Naive thymus-derived CD4-positive, alpha-beta T cell (primary cell): Measurements from ENCODE around the gene PHF2. TPM values are rescaled to one million over a fixed set of nuclear protein-coding genes. Genes with fewer than 3 reads are reported as not detected.
A peak's percentile ranks its signal among the peaks of the same experiment; 100 is the strongest.

Experiments used
- ATAC-seq: fragments of 150-1000 bp; cut with Tn5 transposase; 2 replicates; pipeline ENCODE4 v1.10.0; 2021; ENCODE audit warnings: mild to moderate bottlenecking, moderate library complexity
- CTCF ChIA-PET: fragments of 350-600 bp; sonication (Branson Sonifier 250); formaldehyde crosslinking; loops from one replicate; lab custom pipeline; 2021; ENCODE audit warnings: antibody characterized with exemption; lab: Charles Lee
- POLR2A ChIA-PET: fragments of 350-600 bp; sonication (Branson Sonifier 250); formaldehyde crosslinking; loops from one replicate; lab custom pipeline; 2021; ENCODE audit warnings: antibody characterized with exemption, inconsistent platforms; lab: Charles Lee
- DNase-seq, 9 donors: peaks; one replicate each; pipeline versions ENCODE4 v3.0.0 to v3.0.0-alpha.2; 2020 to 2022; ENCODE audit warnings: mixed read lengths in 1 of 9
- H3K27ac ChIP-seq: one replicate; pipeline ENCODE4 v1.7.0; 2013; ENCODE audit warnings: mild to moderate bottlenecking, low read depth, low read length, moderate library complexity
- H3K27me3 ChIP-seq, 2 donors: one replicate each; pipeline ENCODE4 v1.7.0; 2013; ENCODE audit warnings: low read length in 2 of 2, mild to moderate bottlenecking in 2 of 2, moderate library complexity in 2 of 2; ENCODE audit not compliant: control insufficient read depth in 2 of 2, insufficient read depth in 2 of 2
- H3K36me3 ChIP-seq, 3 experiments: 1 replicate in 2 of 3; 2 replicates in 1 of 3; pipeline ENCODE4 v1.7.0; 2013; ENCODE audit warnings: low read length in 3 of 3, mild to moderate bottlenecking in 3 of 3, moderate library complexity in 1 of 3; ENCODE audit not compliant: insufficient read depth in 3 of 3, control insufficient read depth in 2 of 3
- H3K4me1 ChIP-seq, 2 donors: one replicate each; pipeline ENCODE4 v1.7.0; 2013; ENCODE audit warnings: low read length in 2 of 2, mild to moderate bottlenecking in 2 of 2, moderate library complexity in 1 of 2; ENCODE audit not compliant: control insufficient read depth in 2 of 2, insufficient read depth in 2 of 2
- H3K4me3 ChIP-seq: 2 replicates; pipeline ENCODE4 v1.7.0; 2013; ENCODE audit warnings: mild to moderate bottlenecking, low read length
- H3K9me3 ChIP-seq, 3 experiments: 1 replicate in 2 of 3; 2 replicates in 1 of 3; pipeline ENCODE4 v1.7.0; 2013; ENCODE audit warnings: low read length in 3 of 3; ENCODE audit not compliant: control insufficient read depth in 2 of 3
- H3K27ac Mint-ChIP-seq, 9 donors: one replicate each; pipeline ENCODE4 v1.8.0; 2020 to 2022; ENCODE audit warnings: mixed read lengths in 9 of 9, mild to moderate bottlenecking in 8 of 9, moderate library complexity in 5 of 9, inconsistent platforms in 2 of 9
- H3K27me3 Mint-ChIP-seq, 5 donors: one replicate each; pipeline ENCODE4 v1.8.0; 2021 to 2022; ENCODE audit warnings: mixed read lengths in 5 of 5, mild to moderate bottlenecking in 1 of 5
- H3K36me3 Mint-ChIP-seq, 5 donors: one replicate each; pipeline ENCODE4 v1.8.0; 2020 to 2022; ENCODE audit warnings: mixed read lengths in 5 of 5, mild to moderate bottlenecking in 3 of 5, inconsistent platforms in 1 of 5
- H3K4me1 Mint-ChIP-seq, 7 donors: one replicate each; pipeline ENCODE4 v1.8.0; 2020 to 2022; ENCODE audit warnings: mixed read lengths in 7 of 7, mild to moderate bottlenecking in 3 of 7, inconsistent platforms in 1 of 7
- H3K4me3 Mint-ChIP-seq, 10 donors: one replicate each; pipeline ENCODE4 v1.8.0; 2020 to 2022; ENCODE audit warnings: mild to moderate bottlenecking in 10 of 10, mixed read lengths in 10 of 10, moderate library complexity in 6 of 10, inconsistent platforms in 2 of 10
- H3K9me3 Mint-ChIP-seq, 11 donors: one replicate each; pipeline ENCODE4 v1.8.0; 2020 to 2022; ENCODE audit warnings: mixed read lengths in 11 of 11, mild to moderate bottlenecking in 4 of 11, inconsistent platforms in 1 of 11, moderate library complexity in 1 of 11
- intact Hi-C, 2 donors: fragments of 100-400 bp; cut with micrococcal nuclease; formaldehyde crosslinking; loops; one replicate each; pipeline ENCODE4 v1.15.1; 2023
- polyA plus RNA-seq, 2 donors: library from polyadenylated mRNA; unstranded; fragments of 300-500 nt; fragmentation: Illumina TruSeq; gene quantifications; one replicate each; pipeline ENCODE4 v1.2.3, GENCODE V29; 2021
- total RNA-seq, 6 experiments: library from RNA in 5 of 6; stranded (reverse) in 5 of 6; gene quantifications; 1 replicate in 5 of 6; 2 replicates in 1 of 6; pipeline ENCODE4 v1.2.3 and lab custom pipeline; 2021 to 2026

Gene PHF2
- total and polyA plus RNA-seq, 7 experiments from 2014 or later, result 1.0 to 39.3 (median 28.6) TPM

DNA sequence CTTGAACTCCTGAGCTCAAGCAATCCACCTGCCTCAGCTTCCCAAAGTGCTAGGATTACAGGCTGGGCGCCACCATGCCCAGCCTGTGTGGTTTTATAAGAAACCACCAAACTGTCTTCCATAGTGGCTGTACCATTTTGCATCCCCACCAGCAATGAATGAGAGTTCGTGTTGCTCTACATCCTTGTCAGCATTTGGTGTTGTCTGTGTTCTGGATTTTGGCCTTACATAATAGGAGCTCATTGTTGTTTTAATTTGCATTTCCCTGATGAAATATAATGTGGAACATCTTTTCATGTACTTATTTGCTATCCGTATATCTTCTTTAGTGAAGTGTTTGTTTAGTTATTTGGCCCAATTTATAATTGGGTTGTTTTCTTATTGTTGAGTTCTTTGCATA lies 29.8 kb downstream of the PHF2 start:
- no peaks in the 10 kb centered on the region for H3K4me1 ChIP-seq
- Mint-ChIP-seq H3K27ac (no peak overlapping the region), H3K4me3 (no peak overlapping the region), H3K36me3 (peaks cover 23 to 51% (median 49%) of the 10 kb centered on the region in 5 donors), H3K27me3 (no peaks in the 10 kb centered on the region), H3K4me1 (peaks cover 5 to 49% (median 31%) of the 10 kb centered on the region in 7 donors), H3K9me3 (peaks cover 10 to 61% (median 25%) of the 10 kb centered on the region in 11 donors)
- H3K27ac ChIP-seq, result no peak overlapping the region
- H3K9me3 ChIP-seq, result peaks cover 0 to 20% (median 4%) of the 10 kb centered on the region in 3 experiments
- ChIA-PET CTCF (no interaction called here), POLR2A (no interaction called here)
- DNase-seq (no peak), ATAC-seq (no peak)
- intact Hi-C loops, result no loop called here
- H3K36me3 ChIP-seq, result no peaks in the 10 kb centered on the region
- no peaks in the 10 kb centered on the region for H3K27me3 ChIP-seq
- H3K4me3 ChIP-seq, result no peak overlapping the region

GRCh38 chr9:93610206-93610605 lies 33.8 kb downstream of the PHF2 start:
- Mint-ChIP-seq H3K36me3 (peaks cover 19 to 52% (median 43%) of the 10 kb centered on the region in 5 donors), H3K9me3 (peaks cover 10 to 55% (median 25%) of the 10 kb centered on the region in 11 donors), H3K4me3 (peak overlapping the region in 1 of 10 donors; percentile 45), H3K27me3 (no peaks in the 10 kb centered on the region), H3K4me1 (peaks cover 13 to 46% (median 31%) of the 10 kb centered on the region in 7 donors), H3K27ac (no peak overlapping the region)
- ATAC-seq (no peak), DNase-seq (no peak)
- POLR2A ChIA-PET, result no interaction called here
- intact Hi-C loops, result no loop called here
- CTCF ChIA-PET, result no interaction called here
- Histone ChIP-seq H3K4me1 (peaks cover 0 to 4% of the 10 kb centered on the region in 2 donors), H3K9me3 (peaks cover 0 to 20% (median 4%) of the 10 kb centered on the region in 3 experiments), H3K4me3 (no peak overlapping the region), H3K27me3 (no peaks in the 10 kb centered on the region), H3K36me3 (no peaks in the 10 kb centered on the region), H3K27ac (no peak overlapping the region)

DNA sequence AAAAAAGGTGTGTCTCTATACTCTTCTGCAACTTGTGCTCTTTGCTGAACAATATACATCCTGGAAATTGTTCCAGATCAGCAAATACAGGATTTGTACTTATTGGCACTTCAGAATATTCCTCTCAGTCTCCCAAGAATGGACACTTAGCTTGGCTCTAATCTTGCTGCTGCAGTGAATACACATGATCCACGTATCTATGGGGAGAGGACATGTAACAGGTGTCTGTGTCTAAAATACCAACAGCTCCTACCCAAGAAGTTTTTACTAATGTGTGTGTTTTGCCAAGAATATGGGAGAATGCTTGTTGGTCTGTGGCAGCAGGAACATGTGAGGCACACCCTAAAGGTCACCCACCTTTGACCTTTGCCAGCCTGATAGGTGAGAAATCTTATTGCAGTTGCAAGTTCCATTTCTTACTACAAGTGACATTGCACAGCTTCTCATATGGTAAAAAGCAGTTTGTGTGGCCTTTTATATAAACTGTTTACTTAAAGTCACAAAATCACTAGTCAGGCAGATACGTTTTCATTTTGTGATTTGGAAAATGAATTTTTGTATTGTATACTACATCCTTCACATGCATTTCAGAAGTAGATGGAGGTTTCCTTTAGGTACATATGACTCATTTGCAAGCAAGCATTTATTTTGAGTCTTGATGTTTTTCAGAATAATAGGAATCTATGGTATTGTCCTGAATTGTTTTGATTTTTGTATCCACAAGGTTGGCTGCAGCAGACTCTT lies 35.8 kb downstream of the PHF2 start:
- intact Hi-C loops, result no loop called here
- no peak for DNase-seq
- peaks cover 0 to 20% (median 4%) of the 10 kb centered on the region in 3 experiments for H3K9me3 ChIP-seq
- Mint-ChIP-seq H3K27ac (no peak overlapping the region), H3K4me1 (peaks cover 11 to 40% (median 18%) of the 10 kb centered on the region in 7 donors), H3K4me3 (no peak overlapping the region), H3K27me3 (no peaks in the 10 kb centered on the region), H3K36me3 (peaks cover 11 to 37% (median 27%) of the 10 kb centered on the region in 5 donors), H3K9me3 (peaks cover 5 to 38% (median 18%) of the 10 kb centered on the region in 11 donors)
- H3K4me3 ChIP-seq, result no peak overlapping the region
- no peaks in the 10 kb centered on the region for H3K36me3 ChIP-seq
- ChIA-PET POLR2A (no interaction called here), CTCF (no interaction called here)
- H3K4me1 ChIP-seq, result peaks cover 0 to 4% of the 10 kb centered on the region in 2 donors
- no peak overlapping the region for H3K27ac ChIP-seq
- ATAC-seq, result no peak
- H3K27me3 ChIP-seq, result no peaks in the 10 kb centered on the region

DNA sequence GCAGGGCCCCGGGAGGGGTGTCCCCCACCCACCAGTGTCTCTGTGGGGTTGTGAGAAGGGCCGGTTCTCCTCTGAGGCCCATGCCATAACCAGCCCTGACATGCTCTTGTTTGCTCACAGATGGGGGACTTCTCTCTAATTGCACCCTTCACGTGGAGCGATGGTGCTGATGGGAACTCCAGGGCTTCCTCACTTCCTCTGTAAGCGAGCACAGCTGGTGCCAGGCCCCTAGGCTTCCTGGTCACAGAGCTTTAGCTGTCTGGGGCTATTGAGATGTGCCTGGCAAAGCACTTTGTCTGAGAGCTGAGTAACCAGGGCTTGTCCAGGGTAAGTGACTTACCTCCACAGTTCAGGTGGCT lies 36.4 kb downstream of the PHF2 start:
- H3K4me3 Mint-ChIP-seq, result no peak overlapping the region
- peaks cover 0 to 4% of the 10 kb centered on the region in 2 donors for H3K4me1 ChIP-seq
- intact Hi-C loops, result no loop called here
- peaks cover 5 to 34% (median 16%) of the 10 kb centered on the region in 11 donors for H3K9me3 Mint-ChIP-seq
- H3K4me3 ChIP-seq, result no peak overlapping the region
- H3K27me3 Mint-ChIP-seq, result no peaks in the 10 kb centered on the region
- ATAC-seq (no peak), DNase-seq (no peak)
- H3K27ac Mint-ChIP-seq, result no peak overlapping the region
- peaks cover 0 to 20% (median 4%) of the 10 kb centered on the region in 3 experiments for H3K9me3 ChIP-seq
- no peaks in the 10 kb centered on the region for H3K27me3 ChIP-seq
- CTCF ChIA-PET, result no interaction called here
- no peaks in the 10 kb centered on the region for H3K36me3 ChIP-seq
- peaks cover 8 to 34% (median 25%) of the 10 kb centered on the region in 5 donors for H3K36me3 Mint-ChIP-seq
- no peak overlapping the region for H3K27ac ChIP-seq
- peaks cover 10 to 43% (median 18%) of the 10 kb centered on the region in 7 donors for H3K4me1 Mint-ChIP-seq
- POLR2A ChIA-PET, result no interaction called here

DNA sequence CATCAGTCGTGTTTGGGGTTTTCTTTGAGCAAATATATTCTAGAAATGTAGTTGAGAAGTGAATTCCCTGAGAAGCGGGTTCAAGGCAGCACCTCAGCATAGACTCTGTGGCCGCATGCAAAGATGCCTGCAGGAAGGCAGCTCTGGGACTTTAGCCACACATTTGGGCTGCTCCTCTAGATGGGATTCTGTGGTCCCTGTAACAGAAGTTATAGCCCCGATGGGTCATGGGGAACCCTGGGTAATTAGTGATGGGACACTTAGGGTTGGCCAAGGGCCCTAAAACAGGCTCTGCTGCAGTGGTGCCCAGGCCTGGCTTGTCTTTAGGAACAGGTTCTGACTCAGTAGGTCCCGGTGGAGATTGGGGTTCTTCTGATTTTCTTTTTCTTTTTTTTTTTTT lies 36.8 kb downstream of the PHF2 start:
- ATAC-seq (no peak), DNase-seq (no peak)
- Histone ChIP-seq H3K9me3 (peaks cover 0 to 20% (median 4%) of the 10 kb centered on the region in 3 experiments), H3K36me3 (no peaks in the 10 kb centered on the region), H3K27ac (no peak overlapping the region), H3K27me3 (no peaks in the 10 kb centered on the region), H3K4me1 (peaks cover 0 to 4% of the 10 kb centered on the region in 2 donors), H3K4me3 (no peak overlapping the region)
- intact Hi-C loops, result no loop called here
- H3K27me3 Mint-ChIP-seq, result no peaks in the 10 kb centered on the region
- H3K36me3 Mint-ChIP-seq, result peaks cover 7 to 33% (median 24%) of the 10 kb centered on the region in 5 donors
- POLR2A ChIA-PET, result no interaction called here
- peaks cover 4 to 30% (median 14%) of the 10 kb centered on the region in 11 donors for H3K9me3 Mint-ChIP-seq
- peaks cover 10 to 45% (median 20%) of the 10 kb centered on the region in 7 donors for H3K4me1 Mint-ChIP-seq
- H3K4me3 Mint-ChIP-seq, result no peak overlapping the region
- H3K27ac Mint-ChIP-seq, result no peak overlapping the region
- CTCF ChIA-PET, result no interaction called here

GRCh38 chr9:93613791-93614190 lies 37.4 kb downstream of the PHF2 start:
- Mint-ChIP-seq H3K4me1 (peaks cover 11 to 45% (median 26%) of the 10 kb centered on the region in 7 donors), H3K4me3 (peak overlapping the region in 1 of 10 donors; percentile 63), H3K27me3 (no peaks in the 10 kb centered on the region), H3K27ac (no peak overlapping the region), H3K36me3 (peaks cover 7 to 28% (median 24%) of the 10 kb centered on the region in 5 donors), H3K9me3 (peaks cover 4 to 24% (median 14%) of the 10 kb centered on the region in 11 donors)
- peaks cover 0 to 4% of the 10 kb centered on the region in 2 donors for H3K4me1 ChIP-seq
- H3K9me3 ChIP-seq, result peaks cover 0 to 19% (median 4%) of the 10 kb centered on the region in 3 experiments
- H3K27ac ChIP-seq, result no peak overlapping the region
- CTCF ChIA-PET, result no interaction called here
- no peaks in the 10 kb centered on the region for H3K27me3 ChIP-seq
- DNase-seq (no peak), ATAC-seq (no peak)
- intact Hi-C loops, result no loop called here
- POLR2A ChIA-PET, result no interaction called here
- no peaks in the 10 kb centered on the region for H3K36me3 ChIP-seq
- H3K4me3 ChIP-seq, result no peak overlapping the region
